KMS-11 (cell line): Measurements from ENCODE around the gene SCAMP3.
A peak's percentile ranks its signal among the peaks of the same experiment; 100 is the strongest.

ENCODE experiments used
- H2AFZ ChIP-seq: fragments of 200-600 bp; sonication (generic); 2 replicates; pipeline ENCODE4 v1.6.1; 2016; ENCODE audit warnings: antibody characterized with exemption, mixed run types, low read depth
- H3K27ac ChIP-seq: fragments of 200-600 bp; sonication (generic); 2 replicates; pipeline ENCODE4 v1.6.1; 2016; ENCODE audit warnings: mild to moderate bottlenecking, mixed run types
- H3K27me3 ChIP-seq: fragments of 200-600 bp; sonication (generic); 2 replicates; pipeline ENCODE4 v1.6.1; 2017; ENCODE audit warnings: mild to moderate bottlenecking, low read depth, mixed run types, moderate library complexity; ENCODE audit not compliant: insufficient read depth
- H3K36me3 ChIP-seq: fragments of 200-600 bp; sonication (generic); 2 replicates; pipeline ENCODE4 v1.6.1; 2017; ENCODE audit warnings: mild to moderate bottlenecking, mixed run types; ENCODE audit not compliant: insufficient read depth
- H3K4me1 ChIP-seq: fragments of 200-600 bp; sonication (generic); 2 replicates; pipeline ENCODE4 v1.6.1; 2016; ENCODE audit warnings: mild to moderate bottlenecking, low read depth, mixed run types; ENCODE audit not compliant: poor library complexity, severe bottlenecking
- H3K4me2 ChIP-seq: fragments of 200-600 bp; sonication (generic); 2 replicates; pipeline ENCODE4 v1.7.0; 2016; ENCODE audit warnings: mild to moderate bottlenecking, mixed run types
- H3K4me3 ChIP-seq: fragments of 200-600 bp; sonication (generic); IDR thresholded peaks from 2 replicates; pipeline ENCODE4 v1.6.1; 2017; ENCODE audit warnings: low read depth, low read length, mixed read lengths; ENCODE audit not compliant: insufficient read depth
- H3K79me2 ChIP-seq: fragments of 200-600 bp; sonication (generic); 2 replicates; pipeline ENCODE4 v1.6.1; 2016; ENCODE audit warnings: low read depth, mixed run types; ENCODE audit not compliant: insufficient read depth
- H3K9ac ChIP-seq: fragments of 200-600 bp; sonication (generic); 2 replicates; pipeline ENCODE4 v1.6.1; 2016; ENCODE audit warnings: mild to moderate bottlenecking, mixed run types
- H4K20me1 ChIP-seq: fragments of 200-600 bp; sonication (generic); 2 replicates; pipeline ENCODE4 v1.6.1; 2016; ENCODE audit warnings: mild to moderate bottlenecking, mixed run types; ENCODE audit not compliant: insufficient read depth
- CTCF ChIP-seq: fragments of 200-600 bp; sonication (generic); conservative IDR thresholded peaks from 2 replicates; pipeline ENCODE4 v1.6.1; 2017; ENCODE audit warnings: low read depth, mild to moderate bottlenecking, antibody characterized with exemption, low read length, moderate library complexity, mixed read lengths

The SCAMP3 gene

GRCh38 chr1:155210314-155211104 is 51.7 kb downstream of the SCAMP3 start:
- Histone ChIP-seq H4K20me1 (no peaks in the 10 kb centered on the region), H3K79me2 (0 out of 2 replicates have a peak, but pooled peaks cover 5% of the 10 kb centered on the region), H2AFZ (no peak overlapping the region), H3K9ac (no peak overlapping the region), H3K27me3 (no peaks in the 10 kb centered on the region), H3K36me3 (no peaks in the 10 kb centered on the region), H3K4me3 (no peak overlapping the region), H3K4me2 (peak overlapping the region; percentile 99; the same call in 1 of the 2 replicates), H3K27ac (no peak overlapping the region; the same call in 1 of the 2 replicates), H3K4me1 (peaks cover 29% of the 10 kb centered on the region)
- no peak for TF ChIP-seq CTCF

- Histone ChIP-seq H2AFZ (peak overlapping the region; percentile 79), H3K27ac (peak overlapping the region; percentile 95), H3K36me3 (no peaks in the 10 kb centered on the region), H3K4me2 (peak overlapping the region; percentile 99), H3K4me1 (peaks cover 29% of the 10 kb centered on the region), H3K9ac (peak overlapping the region; percentile 99), H3K79me2 (0 out of 2 replicates have a peak, but pooled peaks cover 5% of the 10 kb centered on the region), H3K4me3 (peak overlapping the region; percentile 99), H4K20me1 (no peaks in the 10 kb centered on the region), H3K27me3 (no peaks in the 10 kb centered on the region)
- 0 out of 2 replicates have a peak, but pooled peaks have one; percentile 32 for TF ChIP-seq CTCF
Observed at GRCh38 chr1:155209312-155209721, 52.8 kb downstream of the SCAMP3 start.

- Histone ChIP-seq H3K27me3 (no peaks in the 10 kb centered on the region), H3K9ac (peak within 1 kb of the TSS; percentile 99), H3K4me1 (peaks cover 29% of the 10 kb centered on the region), H3K4me2 (peak within 1 kb of the TSS; percentile 99), H4K20me1 (no peaks in the 10 kb centered on the region), H2AFZ (peak within 1 kb of the TSS; percentile 79), H3K4me3 (peak within 1 kb of the TSS; percentile 99), H3K27ac (peak within 1 kb of the TSS; percentile 95), H3K36me3 (no peaks in the 10 kb centered on the region), H3K79me2 (0 out of 2 replicates have a peak, but pooled peaks cover 5% of the 10 kb centered on the region)
- TF ChIP-seq CTCF = no peak
Observed at GRCh38 chr1:155208541-155209311, 53.4 kb downstream of the SCAMP3 start, which contains the start of gene MTX1. Gene MTX1, plus strand, starts transcription at chr1:155208695. Its CDS starts 110 bp downstream, at chr1:155208805.

GRCh38 chr1:155207806-155208540 is 54.2 kb downstream of the SCAMP3 start, which contains the start of gene THBS3:
Gene THBS3, minus strand, starts transcription at chr1:155207897. Its CDS starts 21 bp downstream, at chr1:155207876.
- H3K27ac ChIP-seq = peak within 1 kb of the TSS; percentile 95
- H3K4me2 ChIP-seq = peak within 1 kb of the TSS; percentile 99
- TF ChIP-seq CTCF = no peak
- no peaks in the 10 kb centered on the region for H4K20me1 ChIP-seq
- H3K9ac ChIP-seq = peak within 1 kb of the TSS; percentile 99
- H3K27me3 ChIP-seq = no peaks in the 10 kb centered on the region
- H3K4me3 ChIP-seq = peak within 1 kb of the TSS; percentile 99
- H2AFZ ChIP-seq = peak within 1 kb of the TSS; percentile 79
- H3K4me1 ChIP-seq = peaks cover 29% of the 10 kb centered on the region
- H3K79me2 ChIP-seq = 0 out of 2 replicates have a peak, but pooled peaks cover 5% of the 10 kb centered on the region
- no peaks in the 10 kb centered on the region for H3K36me3 ChIP-seq
